Measurements from ENCODE around the gene CDH24.
A peak's percentile ranks its signal among the peaks of the same experiment; 100 is the strongest.

CDH24 gene

DNA sequence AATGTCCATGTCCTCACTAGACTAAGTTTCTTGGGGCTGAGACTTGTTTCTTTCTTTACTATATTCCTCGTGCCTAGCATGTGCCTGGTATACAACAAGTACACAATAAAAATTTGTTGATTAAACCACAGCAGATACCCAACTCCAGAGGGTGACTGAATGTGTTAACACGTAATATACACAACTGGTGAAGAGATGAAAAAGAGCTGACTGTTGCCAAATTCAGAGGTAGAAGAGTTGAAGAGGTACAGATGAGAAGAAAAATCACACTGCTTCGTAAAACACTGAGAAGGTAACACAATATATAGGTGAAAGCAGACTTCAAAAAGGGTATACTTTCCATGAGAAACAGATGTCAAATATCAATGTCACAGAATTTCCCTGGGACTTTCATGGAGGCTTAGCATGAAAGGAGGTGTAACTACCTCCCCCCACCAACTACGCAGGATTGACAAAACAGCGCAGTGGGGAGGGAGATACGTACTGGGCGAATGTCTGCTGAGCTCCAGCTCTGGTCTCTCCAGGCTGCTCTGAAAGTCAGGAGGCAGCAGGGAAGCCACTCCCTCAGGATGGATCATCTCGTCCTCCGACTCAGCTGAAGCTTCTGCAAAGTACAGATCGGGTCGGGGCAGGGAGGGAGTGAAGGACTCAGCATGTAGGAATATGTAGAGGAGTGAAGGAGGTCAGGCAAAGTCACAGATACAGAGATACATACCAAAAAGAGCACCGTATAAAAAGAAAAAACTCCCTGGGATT, 32.4 kb upstream of the CDH24 start:
- TF ChIP-seq, protein P1, sequence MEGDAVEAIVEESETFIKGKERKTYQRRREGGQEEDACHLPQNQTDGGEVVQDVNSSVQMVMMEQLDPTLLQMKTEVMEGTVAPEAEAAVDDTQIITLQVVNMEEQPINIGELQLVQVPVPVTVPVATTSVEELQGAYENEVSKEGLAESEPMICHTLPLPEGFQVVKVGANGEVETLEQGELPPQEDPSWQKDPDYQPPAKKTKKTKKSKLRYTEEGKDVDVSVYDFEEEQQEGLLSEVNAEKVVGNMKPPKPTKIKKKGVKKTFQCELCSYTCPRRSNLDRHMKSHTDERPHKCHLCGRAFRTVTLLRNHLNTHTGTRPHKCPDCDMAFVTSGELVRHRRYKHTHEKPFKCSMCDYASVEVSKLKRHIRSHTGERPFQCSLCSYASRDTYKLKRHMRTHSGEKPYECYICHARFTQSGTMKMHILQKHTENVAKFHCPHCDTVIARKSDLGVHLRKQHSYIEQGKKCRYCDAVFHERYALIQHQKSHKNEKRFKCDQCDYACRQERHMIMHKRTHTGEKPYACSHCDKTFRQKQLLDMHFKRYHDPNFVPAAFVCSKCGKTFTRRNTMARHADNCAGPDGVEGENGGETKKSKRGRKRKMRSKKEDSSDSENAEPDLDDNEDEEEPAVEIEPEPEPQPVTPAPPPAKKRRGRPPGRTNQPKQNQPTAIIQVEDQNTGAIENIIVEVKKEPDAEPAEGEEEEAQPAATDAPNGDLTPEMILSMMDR (conservative IDR thresholded peaks at IDR 0.05; ENCODE audit: low read depth, low read length), result no peak
- no peak overlapping the region for H3K4me3 ChIP-seq (ENCODE audit: low read depth, low read length)
- DNase-seq (ENCODE audit: low read depth), result no peak

GRCh38 chr14:23086565-23086964, 29.2 kb upstream of the CDH24 start:
- TF ChIP-seq, protein P1 (conservative IDR thresholded peaks at IDR 0.05; ENCODE audit: low read depth, low read length), result no peak
- DNase-seq (ENCODE audit: low read depth), result no peak

GRCh38 chr14:23085458-23085857, 28.1 kb upstream of the CDH24 start:
- peak; percentile 42 for DNase-seq (ENCODE audit: low read depth)
- H3K4me3 ChIP-seq (ENCODE audit: low read depth, low read length), result no peak overlapping the region
- TF ChIP-seq, protein P1 (conservative IDR thresholded peaks at IDR 0.05; ENCODE audit: low read depth, low read length), result no peak

More at GRCh38 chr14:23086565-23086964, 29.2 kb upstream of the CDH24 start:
- no peak overlapping the region for H3K4me3 ChIP-seq (ENCODE audit: low read depth, low read length)

GRCh38 chr14:23080474-23080873, 23.2 kb upstream of the CDH24 start:
- no peak for DNase-seq (ENCODE audit: low read depth)
- TF ChIP-seq, protein P1 (conservative IDR thresholded peaks at IDR 0.05; ENCODE audit: low read depth, low read length), result no peak
- H3K4me3 ChIP-seq (ENCODE audit: low read depth, low read length), result no peak overlapping the region

DNA sequence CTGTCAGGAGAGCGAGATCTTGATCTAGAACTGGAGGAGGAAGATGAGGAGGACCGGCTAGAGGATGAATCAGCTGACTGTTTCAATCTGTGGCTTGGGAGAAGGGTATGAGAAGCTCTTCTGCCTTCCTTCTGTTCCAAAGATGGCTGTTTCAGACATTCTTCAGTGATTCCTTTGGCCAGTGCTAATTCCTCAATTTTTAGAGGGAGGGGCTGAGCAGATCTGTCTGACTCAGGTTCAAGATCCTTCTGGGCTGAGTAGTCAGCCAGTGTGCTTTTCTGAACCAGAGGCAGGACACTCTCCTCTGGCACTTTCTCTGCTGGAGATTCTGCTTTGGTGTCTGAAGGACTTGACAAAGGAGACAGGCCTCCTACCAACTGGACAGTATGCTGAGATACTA, 22.4 kb upstream of the CDH24 start:
- TF ChIP-seq, protein P1 (conservative IDR thresholded peaks at IDR 0.05; ENCODE audit: low read depth, low read length), result no peak
- H3K4me3 ChIP-seq (ENCODE audit: low read depth, low read length), result no peak overlapping the region
- DNase-seq (ENCODE audit: low read depth), result peak; percentile 37

DNA sequence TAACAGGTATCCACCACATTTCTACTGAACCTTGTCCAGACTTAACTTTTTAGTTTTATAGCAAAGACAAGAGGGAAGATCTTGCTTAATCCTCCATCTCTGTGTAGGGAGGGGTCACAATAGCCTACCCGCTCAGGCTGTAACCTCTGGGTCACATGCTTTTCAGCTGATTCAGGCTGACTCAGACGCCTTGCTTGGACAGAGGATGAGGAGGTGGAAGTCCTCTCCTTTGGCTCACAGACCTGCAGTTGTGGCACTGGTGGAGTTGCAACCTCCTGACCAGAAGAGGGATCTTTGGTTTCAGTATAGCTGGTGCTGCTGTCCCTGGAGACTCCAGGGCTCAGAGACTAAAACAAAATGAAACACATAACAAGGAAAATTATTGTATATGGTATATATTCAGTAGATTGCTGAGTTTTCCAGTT, 21.4 kb upstream of the CDH24 start:
- TF ChIP-seq, protein P1 (conservative IDR thresholded peaks at IDR 0.05; ENCODE audit: low read depth, low read length), result no peak
- DNase-seq (ENCODE audit: low read depth), result peak; percentile 98
- H3K4me3 ChIP-seq (ENCODE audit: low read depth, low read length), result no peak overlapping the region

- H3K4me3 ChIP-seq (ENCODE audit: low read depth, low read length), result no peak overlapping the region
- TF ChIP-seq, protein P1 (conservative IDR thresholded peaks at IDR 0.05; ENCODE audit: low read depth, low read length), result no peak
- DNase-seq (ENCODE audit: low read depth), result peak; percentile 48
Observed at GRCh38 chr14:23077962-23078361, 20.6 kb upstream of the CDH24 start.
